Breast epithelium (tissue), 4 donors: ENCODE data around the gene PHACTR4. TPM values are rescaled to one million over a fixed set of nuclear protein-coding genes. Genes with fewer than 3 reads are reported as not detected.
"Not testable (repeated sequence)": the region's sequence is repeated elsewhere in the genome, so short reads cannot be mapped to it uniquely, and the experiment has no call there.

ENCODE experiments used
- DNase-seq, 2 donors: peaks; one replicate each; pipeline ENCODE4 v3.0.0-alpha.2; 2019; ENCODE audit warnings: low spot score in 2 of 2
- H3K27ac ChIP-seq, 2 donors: fragments of 200-600 bp; sonication (generic) in 1 of 2; one replicate each; pipeline ENCODE4 v1.5.1; 2016 to 2019; ENCODE audit warnings: mild to moderate bottlenecking in 1 of 2
- H3K27me3 ChIP-seq, 2 donors: fragments of 200-600 bp; sonication (generic) in 1 of 2; one replicate each; pipeline versions ENCODE4 v1.5.1 to v1.6.0; 2017 to 2019; ENCODE audit warnings: control low read depth in 1 of 2, mild to moderate bottlenecking in 1 of 2
- H3K36me3 ChIP-seq: fragments of 200-600 bp; one replicate; pipeline ENCODE4 v1.5.1; 2019
- H3K4me1 ChIP-seq, 2 donors: fragments of 200-600 bp; sonication (generic); one replicate each; pipeline ENCODE4 v1.5.1; 2016 to 2019; ENCODE audit warnings: control low read depth in 1 of 2
- H3K4me3 ChIP-seq, 3 donors: fragments of 200-600 bp; sonication (generic); 1 replicate in 2 of 3; 2 replicates in 1 of 3; pipeline ENCODE4 v1.5.1; 2016 to 2019; ENCODE audit warnings: mild to moderate bottlenecking in 3 of 3, moderate library complexity in 2 of 3
- H3K9me3 ChIP-seq, 2 donors: fragments of 200-600 bp; sonication (generic) in 1 of 2; one replicate each; pipeline ENCODE4 v1.5.1; 2016 to 2019; ENCODE audit warnings: control low read depth in 1 of 2
- CTCF ChIP-seq, 3 donors: fragments of 450-650 bp; IDR thresholded peaks; one replicate each; pipeline ENCODE4 v1.5.1; 2016 to 2017; ENCODE audit warnings: antibody characterized with exemption in 3 of 3, mild to moderate bottlenecking in 3 of 3, moderate library complexity in 3 of 3
- POLR2A ChIP-seq: fragments of 450-650 bp; IDR thresholded peaks from one replicate; pipeline ENCODE4 v1.6.1; 2016; ENCODE audit warnings: antibody characterized with exemption, mild to moderate bottlenecking, moderate library complexity
- POLR2AphosphoS5 ChIP-seq, 3 donors: sonication (generic); formaldehyde crosslinking; IDR thresholded peaks; one replicate each; pipeline ENCODE4 v1.6.1; 2017; ENCODE audit warnings: antibody characterized with exemption in 3 of 3
- intact Hi-C: fragments of 100-400 bp; cut with DNase I; formaldehyde crosslinking; loops from one replicate; pipeline ENCODE4 v1.15.1; 2023; ENCODE audit warnings: low total_unique reads
- total RNA-seq, 3 donors: library from RNA; depleted of rRNA; stranded (reverse); fragments of >200 nt; gene quantifications; one replicate each; pipeline ENCODE4 v1.1.0, GENCODE V29; 2016

Gene PHACTR4
- total RNA-seq, result 10 to 100 TPM; 17.1 to 29.6 (median 25.9) TPM

GRCh38 chr1:28369371-28370238 lies at the start of gene PHACTR4:
Gene PHACTR4, plus strand, starts transcription at chr1:28369740. Its CDS starts 37,708 bp downstream, at chr1:28407448.
- H3K27ac ChIP-seq, result peak within 1 kb of the TSS; percentile 92 to 94
- intact Hi-C loops, result no loop called here

DNA sequence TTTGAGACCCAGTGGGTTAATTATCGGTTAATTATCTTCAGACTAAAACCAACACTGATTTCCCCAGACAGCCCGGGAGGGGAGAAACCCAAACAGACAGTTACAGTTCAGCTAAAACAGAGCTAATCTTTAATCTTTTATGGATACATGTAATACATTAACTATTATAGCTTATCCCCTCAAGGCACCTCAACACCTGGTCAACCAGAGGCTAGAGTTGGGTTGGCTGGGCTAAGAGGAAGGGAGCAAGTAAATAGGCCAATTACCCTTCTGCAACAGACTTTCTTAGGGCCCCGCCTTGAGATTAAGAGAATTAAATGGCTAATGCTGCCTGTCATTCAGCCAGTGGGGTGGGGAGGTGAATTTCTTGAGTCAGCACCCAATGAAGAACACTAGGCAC lies 47.3 kb upstream of the PHACTR4 start:
- Histone ChIP-seq H3K27ac (no peak overlapping the region), H3K4me3 (no peak overlapping the region), H3K36me3 (no peaks in the 10 kb centered on the region), H3K9me3 (no peaks in the 10 kb centered on the region), H3K27me3 (no peaks in the 10 kb centered on the region), H3K4me1 (no peaks in the 10 kb centered on the region)
- TF ChIP-seq POLR2AphosphoS5 (IDR thresholded peaks at IDR 0.05) (no peak), CTCF (IDR thresholded peaks at IDR 0.05) (no peak), POLR2A (no peak)
- intact Hi-C loops, result no loop called here
- no peak for DNase-seq

More at GRCh38 chr1:28369371-28370238, at the start of gene PHACTR4:
- TF ChIP-seq POLR2AphosphoS5 (IDR thresholded peaks at IDR 0.05), result peak; percentile 62 to 71 (median 70)
- peak; percentile 51 for TF ChIP-seq POLR2A
- TF ChIP-seq CTCF (IDR thresholded peaks at IDR 0.05), result no peak
- peak; percentile 82 to 90 for DNase-seq
- peak within 1 kb of the TSS; percentile 80 to 98 (median 82) for H3K4me3 ChIP-seq
- no peaks in the 10 kb centered on the region for H3K36me3 ChIP-seq
- H3K4me1 ChIP-seq, result no peaks in the 10 kb centered on the region
- no peaks in the 10 kb centered on the region for H3K27me3 ChIP-seq
- no peaks in the 10 kb centered on the region for H3K9me3 ChIP-seq

- Histone ChIP-seq H3K36me3 (no peaks in the 10 kb centered on the region), H3K9me3 (no peaks in the 10 kb centered on the region), H3K27ac (no peak overlapping the region), H3K27me3 (no peaks in the 10 kb centered on the region), H3K4me3 (no peak overlapping the region), H3K4me1 (no peaks in the 10 kb centered on the region)
- no peak for DNase-seq
- intact Hi-C loops, result no loop called here
- TF ChIP-seq CTCF (IDR thresholded peaks at IDR 0.05) (no peak), POLR2AphosphoS5 (IDR thresholded peaks at IDR 0.05) (no peak)
Observed at GRCh38 chr1:28323720-28324119, 45.8 kb upstream of the PHACTR4 start.

GRCh38 chr1:28326515-28326914 lies 43.0 kb upstream of the PHACTR4 start:
- intact Hi-C loops, result no loop called here
- DNase-seq, result no peak
- TF ChIP-seq POLR2AphosphoS5 (IDR thresholded peaks at IDR 0.05), result no peak
- Histone ChIP-seq H3K9me3 (no peaks in the 10 kb centered on the region), H3K4me1 (no peaks in the 10 kb centered on the region), H3K27me3 (no peaks in the 10 kb centered on the region), H3K27ac (no peak overlapping the region), H3K36me3 (no peaks in the 10 kb centered on the region), H3K4me3 (no peak overlapping the region)

- Histone ChIP-seq H3K36me3 (no peaks in the 10 kb centered on the region), H3K4me3 (no peak overlapping the region), H3K9me3 (no peaks in the 10 kb centered on the region), H3K4me1 (no peaks in the 10 kb centered on the region), H3K27ac (no peak overlapping the region), H3K27me3 (no peaks in the 10 kb centered on the region)
- no peak for DNase-seq
- intact Hi-C loops, result no loop called here
- TF ChIP-seq CTCF (IDR thresholded peaks at IDR 0.05) (no peak), POLR2A (no peak), POLR2AphosphoS5 (IDR thresholded peaks at IDR 0.05) (no peak)
Observed at GRCh38 chr1:28326984-28327383, 42.6 kb upstream of the PHACTR4 start.

DNA sequence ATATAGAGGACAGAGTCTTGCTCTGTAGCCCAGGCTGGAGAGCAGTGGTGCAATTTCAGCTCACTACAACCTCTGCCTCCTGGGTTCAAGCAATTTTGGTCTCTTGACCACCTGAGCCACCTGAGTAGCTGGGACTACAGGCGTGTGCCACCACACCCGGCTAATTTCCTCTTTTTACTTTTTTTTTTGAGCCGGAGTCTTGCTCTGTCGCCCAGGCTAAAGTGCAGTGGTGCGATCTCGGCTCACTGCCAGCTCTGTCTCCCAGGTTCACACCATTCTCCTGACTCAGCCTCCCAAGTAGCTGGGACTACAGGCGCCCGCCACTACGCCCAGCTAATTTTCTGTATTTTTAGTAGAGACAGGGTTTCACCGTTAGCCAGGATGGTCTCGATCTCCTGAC lies 42.1 kb upstream of the PHACTR4 start:
- H3K27me3 ChIP-seq, intact Hi-C loops, DNase-seq, H3K36me3 ChIP-seq, H3K9me3 ChIP-seq, H3K4me1 ChIP-seq, H3K4me3 ChIP-seq, H3K27ac ChIP-seq: not testable (repeated sequence)
